ENCODE data around the gene PPM1H. TPM values are rescaled to one million over a fixed set of nuclear protein-coding genes. Genes with fewer than 3 reads are reported as not detected.

PPM1H gene
- 6.3 TPM for total RNA-seq (ENCODE audit: unreplicated experiment)
- long read RNA-seq, partial matches to known transcripts = 2 of 4 reads
- long read RNA-seq, other reads (novel, unspliced or antisense) = 1 of 4 reads

- Mint-ChIP-seq H3K4me3 (ENCODE audit: unreplicated experiment) (peak within 1 kb of the TSS; percentile 87), H3K27ac (ENCODE audit: unreplicated experiment) (peak within 1 kb of the TSS; percentile 10), H3K4me1 (ENCODE audit: low read depth, unreplicated experiment) (peaks cover 4% of the 10 kb centered on the region), H3K9me3 (ENCODE audit: unreplicated experiment) (peaks cover 1% of the 10 kb centered on the region), H3K27me3 (ENCODE audit: unreplicated experiment) (peaks cover 4% of the 10 kb centered on the region), H3K36me3 (ENCODE audit: unreplicated experiment) (no peaks in the 10 kb centered on the region)
- TF ChIP-seq CTCF (IDR thresholded peaks at IDR 0.05; ENCODE audit: partially characterized antibody, unreplicated experiment) = peak; percentile 78
- peak; percentile 85 for DNase-seq
Observed at GRCh38 chr12:62934799-62935674, at the start of gene PPM1H. PPM1H (minus strand) TSS chr12:62935150; CDS start chr12:62934736, 414 bp downstream.

GRCh38 chr12:62983594-62983993, 48.6 kb upstream of the PPM1H start:
- no peak overlapping the region for H3K27ac Mint-ChIP-seq (ENCODE audit: unreplicated experiment)
- no peak for TF ChIP-seq CTCF (IDR thresholded peaks at IDR 0.05; ENCODE audit: partially characterized antibody, unreplicated experiment)
- no peaks in the 10 kb centered on the region for H3K36me3 Mint-ChIP-seq (ENCODE audit: unreplicated experiment)
- DNase-seq = no peak
- no peaks in the 10 kb centered on the region for H3K4me1 Mint-ChIP-seq (ENCODE audit: low read depth, unreplicated experiment)
- no peaks in the 10 kb centered on the region for H3K9me3 Mint-ChIP-seq (ENCODE audit: unreplicated experiment)
- no peak overlapping the region for H3K4me3 Mint-ChIP-seq (ENCODE audit: unreplicated experiment)
- no peaks in the 10 kb centered on the region for H3K27me3 Mint-ChIP-seq (ENCODE audit: unreplicated experiment)

- no peak for DNase-seq
- Mint-ChIP-seq H3K36me3 (ENCODE audit: unreplicated experiment) (no peaks in the 10 kb centered on the region), H3K4me1 (ENCODE audit: low read depth, unreplicated experiment) (no peaks in the 10 kb centered on the region), H3K27me3 (ENCODE audit: unreplicated experiment) (no peaks in the 10 kb centered on the region), H3K9me3 (ENCODE audit: unreplicated experiment) (no peaks in the 10 kb centered on the region), H3K27ac (ENCODE audit: unreplicated experiment) (no peak overlapping the region), H3K4me3 (ENCODE audit: unreplicated experiment) (no peak overlapping the region)
- TF ChIP-seq CTCF (IDR thresholded peaks at IDR 0.05; ENCODE audit: partially characterized antibody, unreplicated experiment) = no peak
Observed at GRCh38 chr12:62978768-62979167, 43.8 kb upstream of the PPM1H start.

GRCh38 chr12:62977883-62978282, 42.9 kb upstream of the PPM1H start:
- no peaks in the 10 kb centered on the region for H3K4me1 Mint-ChIP-seq (ENCODE audit: low read depth, unreplicated experiment)

More at GRCh38 chr12:62977883-62978282, 42.9 kb upstream of the PPM1H start:
- Mint-ChIP-seq H3K4me3 (ENCODE audit: unreplicated experiment) (no peak overlapping the region), H3K27ac (ENCODE audit: unreplicated experiment) (no peak overlapping the region), H3K36me3 (ENCODE audit: unreplicated experiment) (no peaks in the 10 kb centered on the region), H3K9me3 (ENCODE audit: unreplicated experiment) (no peaks in the 10 kb centered on the region), H3K27me3 (ENCODE audit: unreplicated experiment) (no peaks in the 10 kb centered on the region)
- no peak for TF ChIP-seq CTCF (IDR thresholded peaks at IDR 0.05; ENCODE audit: partially characterized antibody, unreplicated experiment)
- DNase-seq = no peak
